Keratinocyte (primary cell): ENCODE results near the gene HAUS1. TPM values are rescaled to one million over a fixed set of nuclear protein-coding genes. Genes with fewer than 3 reads are reported as not detected.

Experiments used
- DNase-seq: peaks from one replicate; pipeline ENCODE4 v3.0.0-alpha.2; 2011; ENCODE audit warnings: low read depth, missing footprints, low spot score
- FAIRE-seq: peaks from 2 replicates; lab custom pipeline; 2011; peaks lifted over from hg19 to GRCh38; lab: Jason Lieb, UNC
- H2AFZ ChIP-seq: 2 replicates; pipeline ENCODE4 v1.6.0; 2012; ENCODE audit warnings: low read length, control low read depth, inconsistent platforms; ENCODE audit not compliant: control insufficient read depth
- H3K27ac ChIP-seq: 2 replicates; pipeline ENCODE4 v1.5.1; 2011; ENCODE audit warnings: low read length; ENCODE audit not compliant: control insufficient read depth, insufficient read depth
- H3K27me3 ChIP-seq: 3 replicates; pipeline ENCODE4 v1.6.0; 2011; ENCODE audit warnings: low read length; ENCODE audit not compliant: control insufficient read depth, insufficient read depth; ENCODE audit errors: extremely low read depth
- H3K36me3 ChIP-seq, 2 experiments: 2 replicates in 1 of 2; 3 replicates in 1 of 2; pipeline ENCODE4 v1.5.1; 2011; ENCODE audit warnings: low read length in 2 of 2, mild to moderate bottlenecking in 1 of 2; ENCODE audit not compliant: control insufficient read depth in 2 of 2, insufficient read depth in 2 of 2; ENCODE audit errors: extremely low read depth in 1 of 2
- H3K4me1 ChIP-seq: 3 replicates; pipeline ENCODE4 v1.5.1; 2011; ENCODE audit warnings: low read length; ENCODE audit not compliant: control insufficient read depth, insufficient read depth; ENCODE audit errors: extremely low read depth
- H3K4me2 ChIP-seq: 3 replicates; pipeline ENCODE4 v1.6.0; 2011; ENCODE audit warnings: low read depth, low read length; ENCODE audit not compliant: control insufficient read depth, insufficient read depth; ENCODE audit errors: extremely low read depth
- H3K4me3 ChIP-seq, 3 experiments: fragments of 200-600 bp in 1 of 3; sonication (generic) in 1 of 3; 2 replicates in 2 of 3; 3 replicates in 1 of 3; pipeline ENCODE4 v1.5.1; 2011 to 2016; ENCODE audit warnings: low read length in 3 of 3, mild to moderate bottlenecking in 3 of 3, control low read depth in 2 of 3, inconsistent platforms in 1 of 3, low read depth in 1 of 3, mixed read lengths in 1 of 3, mixed run types in 1 of 3, moderate library complexity in 1 of 3; ENCODE audit not compliant: control insufficient read depth in 2 of 3, insufficient read depth in 2 of 3; ENCODE audit errors: extremely low read depth in 1 of 3
- H3K79me2 ChIP-seq: 2 replicates; pipeline ENCODE4 v1.6.0; 2012; ENCODE audit warnings: low read length; ENCODE audit not compliant: control insufficient read depth, insufficient read depth
- H3K9ac ChIP-seq: 3 replicates; pipeline ENCODE4 v1.6.0; 2011; ENCODE audit warnings: low read length; ENCODE audit not compliant: control insufficient read depth, insufficient read depth; ENCODE audit errors: extremely low read depth
- H3K9me1 ChIP-seq: 3 replicates; pipeline ENCODE4 v1.6.0; 2011; ENCODE audit warnings: low read length; ENCODE audit not compliant: control insufficient read depth, insufficient read depth; ENCODE audit errors: extremely low read depth
- H3K9me3 ChIP-seq: 2 replicates; pipeline ENCODE4 v1.5.1; 2012; ENCODE audit warnings: low read depth, low read length; ENCODE audit not compliant: control insufficient read depth
- H4K20me1 ChIP-seq: 3 replicates; pipeline ENCODE4 v1.6.0; 2011; ENCODE audit warnings: low read length; ENCODE audit not compliant: control insufficient read depth, insufficient read depth; ENCODE audit errors: extremely low read depth
- CTCF ChIP-seq, 3 experiments: IDR thresholded peaks in 1 of 3; conservative IDR thresholded peaks in 1 of 3; optimal IDR thresholded peaks in 1 of 3; 2 replicates in 2 of 3; 3 replicates in 1 of 3; pipeline versions ENCODE3 to v1.5.1; 2011; ENCODE audit warnings: low read length in 3 of 3, mild to moderate bottlenecking in 3 of 3, moderate library complexity in 2 of 3, control low read depth in 1 of 3, inconsistent platforms in 1 of 3; ENCODE audit not compliant: insufficient read depth in 2 of 3; ENCODE audit errors: extremely low read depth in 1 of 3
- EZH2 ChIP-seq: IDR thresholded peaks from one replicate; pipeline ENCODE4 v1.6.1; 2012; ENCODE audit warnings: inconsistent platforms, mild to moderate bottlenecking, low read length, moderate library complexity
- dilution Hi-C: fragments of 300-500 bp; cut with MboI; formaldehyde crosslinking; loops from one replicate; pipeline ENCODE4 v1.7.0; 2020; ENCODE audit warnings: low sequenced_read_pairs; ENCODE audit not compliant: extremely low pct_ligation_motif_present
- polyA plus RNA-seq, 5 experiments: library from polyadenylated mRNA; depleted of rRNA in 3 of 5; stranded (reverse) in 3 of 5; stranded (forward) in 1 of 5; unstranded in 1 of 5; fragments of >200 nt; gene quantifications; 1 replicate in 1 of 5; 2 replicates in 3 of 5; 3 replicates in 1 of 5; pipeline versions ENCODE4 v1.2.1 to v1.2.3, GENCODE V29; 2011 to 2012; ENCODE audit warnings: missing spikeins in 2 of 5, low read depth in 1 of 5, low replicate concordance in 1 of 5

The HAUS1 gene
- polyA plus RNA-seq, 1 donor (not counting 4 experiments of a cell fraction or from before 2014, with no cell fraction given), result 39.5 TPM

DNA sequence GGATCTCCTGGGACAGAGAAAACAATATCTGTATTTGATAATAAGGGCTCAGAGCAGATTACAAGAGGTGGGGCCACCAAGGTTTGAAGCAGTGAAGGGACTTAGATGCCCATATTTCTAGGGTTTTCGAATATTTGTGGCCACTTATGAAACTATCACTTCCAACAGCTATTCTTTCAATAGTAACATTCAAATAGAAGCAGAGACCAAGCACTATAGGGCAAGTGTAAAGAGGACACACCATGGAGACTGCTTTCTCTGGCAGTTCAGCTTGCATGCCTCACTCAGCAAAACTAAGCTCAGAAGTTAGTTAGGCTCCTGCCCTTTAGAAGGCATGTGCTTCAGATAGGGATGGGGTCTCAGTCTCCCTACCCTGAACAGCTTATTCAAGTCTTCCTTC lies 42.4 kb upstream of the HAUS1 start:
- Histone ChIP-seq H3K9me3 (no peaks in the 10 kb centered on the region), H3K36me3 (no peaks in the 10 kb centered on the region), H3K4me2 (no peak overlapping the region), H3K9ac (no peak overlapping the region), H3K9me1 (no peaks in the 10 kb centered on the region), H3K4me1 (peaks cover 21% of the 10 kb centered on the region), H3K27me3 (no peaks in the 10 kb centered on the region), H2AFZ (no peak overlapping the region), H3K4me3 (no peak overlapping the region), H4K20me1 (no peaks in the 10 kb centered on the region), H3K79me2 (peaks cover 34% of the 10 kb centered on the region), H3K27ac (no peak overlapping the region)
- TF ChIP-seq EZH2 (no peak), CTCF (optimal IDR thresholded peaks at IDR 0.05 in 1 of 3, IDR thresholded peaks at IDR 0.05 in 1 of 3, conservative IDR thresholded peaks at IDR 0.05 in 1 of 3; ENCODE audit: extremely low read depth in 1 of 3, insufficient read depth in 2 of 3, low read length in 3 of 3) (no peak)
- DNase-seq (no peak), FAIRE-seq (no peak)
- dilution Hi-C loops, result no loop called here

GRCh38 chr18:46062781-46063180 lies 41.4 kb upstream of the HAUS1 start:
- DNase-seq (peak; percentile 79), FAIRE-seq (peak; percentile 89)
- Histone ChIP-seq H3K79me2 (peaks cover 41% of the 10 kb centered on the region), H3K4me1 (peaks cover 21% of the 10 kb centered on the region), H2AFZ (no peak overlapping the region), H4K20me1 (no peaks in the 10 kb centered on the region), H3K4me2 (peak overlapping the region; percentile 24), H3K27ac (peak overlapping the region; percentile 33), H3K27me3 (no peaks in the 10 kb centered on the region), H3K9ac (peak overlapping the region; percentile 35), H3K9me3 (no peaks in the 10 kb centered on the region), H3K4me3 (no peak overlapping the region), H3K9me1 (no peaks in the 10 kb centered on the region), H3K36me3 (no peaks in the 10 kb centered on the region)
- TF ChIP-seq EZH2 (no peak), CTCF (optimal IDR thresholded peaks at IDR 0.05 in 1 of 3, IDR thresholded peaks at IDR 0.05 in 1 of 3, conservative IDR thresholded peaks at IDR 0.05 in 1 of 3; ENCODE audit: extremely low read depth in 1 of 3, insufficient read depth in 2 of 3, low read length in 3 of 3) (peak in 1 of 3 experiments; percentile 36)
- dilution Hi-C loops, result no loop called here
